ENCODE measurements around the gene POLE. TPM values are rescaled to one million over a fixed set of nuclear protein-coding genes. Genes with fewer than 3 reads are reported as not detected.

Gene POLE
- total RNA-seq, 3 donors from 2014 or later (not counting 1 experiment from before 2014, with no cell fraction given): 58.7 to 66.0 (median 65.0) TPM

- TF ChIP-seq, protein P1, sequence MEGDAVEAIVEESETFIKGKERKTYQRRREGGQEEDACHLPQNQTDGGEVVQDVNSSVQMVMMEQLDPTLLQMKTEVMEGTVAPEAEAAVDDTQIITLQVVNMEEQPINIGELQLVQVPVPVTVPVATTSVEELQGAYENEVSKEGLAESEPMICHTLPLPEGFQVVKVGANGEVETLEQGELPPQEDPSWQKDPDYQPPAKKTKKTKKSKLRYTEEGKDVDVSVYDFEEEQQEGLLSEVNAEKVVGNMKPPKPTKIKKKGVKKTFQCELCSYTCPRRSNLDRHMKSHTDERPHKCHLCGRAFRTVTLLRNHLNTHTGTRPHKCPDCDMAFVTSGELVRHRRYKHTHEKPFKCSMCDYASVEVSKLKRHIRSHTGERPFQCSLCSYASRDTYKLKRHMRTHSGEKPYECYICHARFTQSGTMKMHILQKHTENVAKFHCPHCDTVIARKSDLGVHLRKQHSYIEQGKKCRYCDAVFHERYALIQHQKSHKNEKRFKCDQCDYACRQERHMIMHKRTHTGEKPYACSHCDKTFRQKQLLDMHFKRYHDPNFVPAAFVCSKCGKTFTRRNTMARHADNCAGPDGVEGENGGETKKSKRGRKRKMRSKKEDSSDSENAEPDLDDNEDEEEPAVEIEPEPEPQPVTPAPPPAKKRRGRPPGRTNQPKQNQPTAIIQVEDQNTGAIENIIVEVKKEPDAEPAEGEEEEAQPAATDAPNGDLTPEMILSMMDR (IDR thresholded peaks at IDR 0.05): no peak
- Mint-ChIP-seq H3K4me1 (no peaks in the 10 kb centered on the region), H3K27me3 (ENCODE audit: low read depth in 2 of 2) (no peaks in the 10 kb centered on the region), H3K27ac (peak overlapping the region; percentile 18 to 44), H3K4me3 (no peak overlapping the region), H3K9me3 (no peaks in the 10 kb centered on the region), H3K36me3 (peaks cover 16% of the 10 kb centered on the region)
- H3K4me1 ChIP-seq (ENCODE audit: control insufficient read depth, insufficient read depth, low read length): no peaks in the 10 kb centered on the region
- H3K36me3 ChIP-seq (ENCODE audit: control insufficient read depth, insufficient read depth, low read length): peaks cover 76% of the 10 kb centered on the region
- H3K27me3 ChIP-seq (ENCODE audit: control insufficient read depth, insufficient read depth, low read length): no peaks in the 10 kb centered on the region
- WGBS (ENCODE audit: insufficient coverage): 92% methylated on average over 30 of the region's 30 CpGs
- DNase-seq (no peak), ATAC-seq (no peak)
- no peaks in the 10 kb centered on the region for H3K9me3 ChIP-seq (ENCODE audit: control insufficient read depth, insufficient read depth, low read length)
- no peak overlapping the region for H3K27ac ChIP-seq (ENCODE audit: low read length)
- intact Hi-C loops (cut with micrococcal nuclease): no loop called here
- no peak overlapping the region for H3K4me3 ChIP-seq (ENCODE audit: low read length)
Measured at GRCh38 chr12:132723015-132723763, 36.0 kb upstream of the POLE start.

DNA sequence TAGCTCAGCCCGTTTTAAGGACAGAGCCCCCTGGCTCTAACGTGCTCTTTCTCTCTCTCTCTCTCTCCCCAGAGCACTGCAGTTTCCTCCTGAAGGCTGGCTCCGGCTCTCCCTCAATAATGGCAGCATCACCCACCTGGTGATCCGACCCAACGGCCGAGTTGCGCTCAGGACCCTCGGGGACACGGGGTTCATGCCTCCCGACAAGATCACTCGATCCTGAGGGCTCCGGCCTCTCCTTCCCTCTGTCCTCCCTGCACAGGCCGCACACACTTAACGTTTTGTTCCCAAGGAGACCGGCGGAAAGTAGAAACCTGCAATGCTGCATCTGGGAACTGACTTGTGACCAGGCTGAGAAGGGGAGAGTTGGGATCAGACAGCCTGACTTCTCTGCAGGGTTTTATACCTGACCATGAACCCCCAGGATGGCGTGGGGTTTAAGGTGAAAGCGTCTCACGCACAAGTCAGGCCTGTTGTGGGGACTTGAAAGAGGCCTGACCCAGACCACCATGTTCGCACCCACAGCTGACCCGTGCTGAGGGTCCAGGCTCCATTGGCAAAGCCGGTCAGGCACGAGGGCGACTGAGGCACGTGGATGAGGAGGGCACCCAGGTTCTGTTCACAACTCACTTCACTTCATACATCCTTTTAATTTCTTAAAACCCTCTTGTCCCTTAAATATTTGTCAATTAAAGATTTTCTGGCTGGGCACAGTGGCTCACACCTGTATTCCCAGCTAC lies 33.6 kb upstream of the POLE start:
- peaks cover 4% of the 10 kb centered on the region for H3K36me3 Mint-ChIP-seq
- WGBS (ENCODE audit: insufficient coverage): 96% methylated on average over 25 of the region's 25 CpGs
- no peaks in the 10 kb centered on the region for H3K4me1 Mint-ChIP-seq
- TF ChIP-seq, protein P1 (IDR thresholded peaks at IDR 0.05): no peak
- intact Hi-C loops (cut with micrococcal nuclease): no loop called here
- no peaks in the 10 kb centered on the region for H3K27me3 Mint-ChIP-seq (ENCODE audit: low read depth in 2 of 2)
- Histone ChIP-seq H3K27me3 (ENCODE audit: control insufficient read depth, insufficient read depth, low read length) (no peaks in the 10 kb centered on the region), H3K4me1 (ENCODE audit: control insufficient read depth, insufficient read depth, low read length) (no peaks in the 10 kb centered on the region), H3K36me3 (ENCODE audit: control insufficient read depth, insufficient read depth, low read length) (peaks cover 67% of the 10 kb centered on the region), H3K4me3 (ENCODE audit: low read length) (no peak overlapping the region), H3K9me3 (ENCODE audit: control insufficient read depth, insufficient read depth, low read length) (no peaks in the 10 kb centered on the region), H3K27ac (ENCODE audit: low read length) (no peak overlapping the region)
- no peaks in the 10 kb centered on the region for H3K9me3 Mint-ChIP-seq
- DNase-seq (no peak), ATAC-seq (no peak)
- no peak overlapping the region for H3K27ac Mint-ChIP-seq
- no peak overlapping the region for H3K4me3 Mint-ChIP-seq

GRCh38 chr12:132719954-132720324 lies 32.8 kb upstream of the POLE start:
- H3K27ac Mint-ChIP-seq: no peak overlapping the region
- Histone ChIP-seq H3K36me3 (ENCODE audit: control insufficient read depth, insufficient read depth, low read length) (peaks cover 64% of the 10 kb centered on the region), H3K4me1 (ENCODE audit: control insufficient read depth, insufficient read depth, low read length) (no peaks in the 10 kb centered on the region), H3K27me3 (ENCODE audit: control insufficient read depth, insufficient read depth, low read length) (no peaks in the 10 kb centered on the region), H3K9me3 (ENCODE audit: control insufficient read depth, insufficient read depth, low read length) (no peaks in the 10 kb centered on the region), H3K27ac (ENCODE audit: low read length) (no peak overlapping the region), H3K4me3 (ENCODE audit: low read length) (no peak overlapping the region)
- no peaks in the 10 kb centered on the region for H3K9me3 Mint-ChIP-seq
- no peaks in the 10 kb centered on the region for H3K27me3 Mint-ChIP-seq (ENCODE audit: low read depth in 2 of 2)
- TF ChIP-seq, protein P1 (IDR thresholded peaks at IDR 0.05): no peak
- H3K36me3 Mint-ChIP-seq: no peaks in the 10 kb centered on the region
- whole genome bisulfite sequencing (ENCODE audit: insufficient coverage): 95% methylated on average over 12 of the region's 12 CpGs
- intact Hi-C loops (cut with micrococcal nuclease): no loop called here
- no peak overlapping the region for H3K4me3 Mint-ChIP-seq
- no peak for DNase-seq
- H3K4me1 Mint-ChIP-seq: no peaks in the 10 kb centered on the region
- ATAC-seq: no peak
